Cardiac fibroblast (primary cell): ENCODE data around the gene NOX5.

ENCODE experiments used
- DNase-seq, 2 donors: peaks; one replicate each; pipeline versions ENCODE4 v3.0.0 to v3.0.0-alpha.2; 2010; ENCODE audit warnings: low read depth in 2 of 2
- H3K4me3 ChIP-seq, 2 donors: replicated peaks in 1 of 2; 1 replicate in 1 of 2; 2 replicates in 1 of 2; pipeline ENCODE4 v1.5.1; 2011; ENCODE audit warnings: low read depth in 2 of 2, low read length in 2 of 2, mild to moderate bottlenecking in 2 of 2, moderate library complexity in 1 of 2
- TF ChIP-seq, protein P1 (sequence below): IDR thresholded peaks from one replicate; pipeline ENCODE4 v1.5.1; 2011; ENCODE audit warnings: low read depth, mild to moderate bottlenecking, low read length, inconsistent platforms

NOX5 gene

GRCh38 chr15:69016021-69016595 lies 1.6 kb downstream of the NOX5 start:
- no peak overlapping the region for H3K4me3 ChIP-seq
- TF ChIP-seq, protein P1, sequence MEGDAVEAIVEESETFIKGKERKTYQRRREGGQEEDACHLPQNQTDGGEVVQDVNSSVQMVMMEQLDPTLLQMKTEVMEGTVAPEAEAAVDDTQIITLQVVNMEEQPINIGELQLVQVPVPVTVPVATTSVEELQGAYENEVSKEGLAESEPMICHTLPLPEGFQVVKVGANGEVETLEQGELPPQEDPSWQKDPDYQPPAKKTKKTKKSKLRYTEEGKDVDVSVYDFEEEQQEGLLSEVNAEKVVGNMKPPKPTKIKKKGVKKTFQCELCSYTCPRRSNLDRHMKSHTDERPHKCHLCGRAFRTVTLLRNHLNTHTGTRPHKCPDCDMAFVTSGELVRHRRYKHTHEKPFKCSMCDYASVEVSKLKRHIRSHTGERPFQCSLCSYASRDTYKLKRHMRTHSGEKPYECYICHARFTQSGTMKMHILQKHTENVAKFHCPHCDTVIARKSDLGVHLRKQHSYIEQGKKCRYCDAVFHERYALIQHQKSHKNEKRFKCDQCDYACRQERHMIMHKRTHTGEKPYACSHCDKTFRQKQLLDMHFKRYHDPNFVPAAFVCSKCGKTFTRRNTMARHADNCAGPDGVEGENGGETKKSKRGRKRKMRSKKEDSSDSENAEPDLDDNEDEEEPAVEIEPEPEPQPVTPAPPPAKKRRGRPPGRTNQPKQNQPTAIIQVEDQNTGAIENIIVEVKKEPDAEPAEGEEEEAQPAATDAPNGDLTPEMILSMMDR: no peak
- no peak for DNase-seq

DNA sequence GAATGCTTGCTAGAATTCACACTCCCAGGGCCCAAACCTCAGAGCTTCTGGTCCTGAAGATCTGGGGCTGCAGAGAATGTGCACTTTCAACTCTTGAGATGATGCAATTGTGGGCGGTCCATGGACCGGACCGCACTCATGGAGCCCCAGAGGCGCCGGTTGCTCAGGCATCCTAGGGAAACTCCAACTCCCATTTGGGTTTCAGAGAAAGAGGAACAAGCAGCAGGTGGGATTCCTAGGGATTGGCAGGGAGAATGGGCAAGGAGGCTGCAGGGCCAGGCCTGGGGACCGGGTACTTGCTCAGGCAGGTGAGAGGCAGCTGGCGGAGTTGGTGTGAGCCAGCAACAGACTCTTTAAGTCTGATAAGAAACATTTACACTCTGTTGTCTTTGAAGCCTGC lies 3.5 kb downstream of the NOX5 start:
- DNase-seq: no peak
- no peak overlapping the region for H3K4me3 ChIP-seq
- TF ChIP-seq, protein P1: no peak

GRCh38 chr15:69018951-69019350 lies 4.5 kb downstream of the NOX5 start:
- H3K4me3 ChIP-seq: no peak overlapping the region
- DNase-seq: no peak
- TF ChIP-seq, protein P1: no peak

DNA sequence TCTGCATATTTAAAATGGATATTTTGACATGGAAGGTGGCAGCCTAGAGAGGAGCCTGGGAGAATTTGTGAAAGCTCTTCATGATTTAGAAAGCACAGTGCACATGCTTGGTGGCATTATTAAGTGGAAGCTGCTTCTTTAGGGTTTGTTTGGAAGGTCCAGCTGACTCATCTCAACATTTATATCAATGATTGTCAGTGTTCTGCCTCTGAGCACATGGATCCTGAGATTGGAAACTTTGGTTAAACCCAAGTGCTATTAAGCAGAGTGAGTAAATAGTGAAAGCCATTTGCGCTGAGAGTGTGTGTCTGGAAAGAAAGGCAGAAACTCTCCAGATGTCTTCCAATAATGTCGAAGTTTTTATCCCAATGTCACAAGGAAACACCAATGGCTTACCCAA lies 7.4 kb downstream of the NOX5 start:
- TF ChIP-seq, protein P1: no peak
- DNase-seq: no peak
- H3K4me3 ChIP-seq: no peak overlapping the region

- TF ChIP-seq, protein P1: no peak
- DNase-seq: no peak
- H3K4me3 ChIP-seq: no peak overlapping the region
Observed at GRCh38 chr15:69025320-69025719, 10.8 kb downstream of the NOX5 start.

DNA sequence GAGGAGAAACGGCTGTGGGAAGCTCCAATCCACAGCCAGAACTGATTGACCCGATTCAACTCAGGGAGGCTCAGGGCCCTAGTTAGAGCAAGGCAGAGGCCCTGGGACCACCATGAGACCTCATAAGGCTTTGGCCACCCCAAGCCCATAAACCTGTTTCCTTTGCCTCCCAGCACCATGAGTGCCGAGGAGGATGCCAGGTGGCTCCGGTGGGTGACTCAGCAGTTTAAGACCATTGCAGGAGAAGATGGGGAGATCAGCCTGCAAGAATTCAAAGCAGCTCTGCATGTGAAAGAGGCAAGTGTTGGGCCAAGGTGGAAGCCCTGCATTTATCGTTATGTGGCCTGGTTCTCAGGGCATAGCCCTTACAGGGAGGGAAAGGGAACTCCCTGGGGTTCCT lies 11.9 kb downstream of the NOX5 start:
- no peak for DNase-seq
- TF ChIP-seq, protein P1: no peak
- no peak overlapping the region for H3K4me3 ChIP-seq

- TF ChIP-seq, protein P1: no peak
Observed at GRCh38 chr15:69027976-69028518, 13.6 kb downstream of the NOX5 start.

More at GRCh38 chr15:69027976-69028518, 13.6 kb downstream of the NOX5 start:
- DNase-seq: no peak
- H3K4me3 ChIP-seq: no peak overlapping the region
